Skeletal muscle tissue (tissue), 4 donors: Measurements from ENCODE around the gene FAM180A. TPM values are rescaled to one million over a fixed set of nuclear protein-coding genes. Genes with fewer than 3 reads are reported as not detected.

Experiments
- H3K27ac ChIP-seq: one replicate; pipeline ENCODE4 v1.7.0; 2013; ENCODE audit warnings: mild to moderate bottlenecking, low read depth, low read length, inconsistent platforms
- H3K27me3 ChIP-seq, 3 donors: one replicate each; pipeline ENCODE4 v1.7.0; 2013; ENCODE audit warnings: low read length in 3 of 3; ENCODE audit not compliant: control insufficient read depth in 3 of 3, insufficient read depth in 3 of 3
- H3K36me3 ChIP-seq, 3 donors: one replicate each; pipeline ENCODE4 v1.7.0; 2013; ENCODE audit warnings: low read length in 3 of 3; ENCODE audit not compliant: control insufficient read depth in 3 of 3, insufficient read depth in 3 of 3
- H3K4me1 ChIP-seq, 3 donors: one replicate each; pipeline ENCODE4 v1.7.0; 2013; ENCODE audit warnings: low read length in 3 of 3, mild to moderate bottlenecking in 3 of 3; ENCODE audit not compliant: control insufficient read depth in 3 of 3, insufficient read depth in 3 of 3
- H3K4me3 ChIP-seq, 3 donors: one replicate each; pipeline ENCODE4 v1.7.0; 2013; ENCODE audit warnings: low read length in 3 of 3
- H3K9ac ChIP-seq, 3 donors: one replicate each; pipeline ENCODE4 v1.7.0; 2013; ENCODE audit warnings: low read length in 3 of 3, mild to moderate bottlenecking in 3 of 3, moderate library complexity in 2 of 3, low read depth in 1 of 3
- H3K9me3 ChIP-seq, 3 donors: one replicate each; pipeline ENCODE4 v1.7.0; 2013; ENCODE audit warnings: low read length in 3 of 3; ENCODE audit not compliant: control insufficient read depth in 3 of 3
- total RNA-seq: library from RNA; depleted of rRNA; stranded (reverse); fragments of >200 nt; gene quantifications from one replicate; pipeline ENCODE4 v1.2.3, GENCODE V29; 2014
- donor health status: Osteomylitis.

The FAM180A gene
- total RNA-seq, 1 donor from 2014 or later, result 0.52 TPM

- Histone ChIP-seq H3K27ac (no peak overlapping the region), H3K27me3 (peaks cover 0 to 3% (median 0%) of the 10 kb centered on the region in 3 donors), H3K4me3 (no peak overlapping the region), H3K9ac (no peak overlapping the region), H3K4me1 (peaks cover 15 to 25% (median 20%) of the 10 kb centered on the region in 3 donors), H3K9me3 (no peaks in the 10 kb centered on the region), H3K36me3 (no peaks in the 10 kb centered on the region)
Observed at GRCh38 chr7:135759532-135759931, 10.9 kb upstream of the FAM180A start.

GRCh38 chr7:135758531-135758932 lies 9.9 kb upstream of the FAM180A start:
- Histone ChIP-seq H3K27me3 (peaks cover 0 to 3% (median 0%) of the 10 kb centered on the region in 3 donors), H3K9ac (peak overlapping the region in 1 of 3 donors; percentile 34), H3K4me1 (peaks cover 15 to 25% (median 20%) of the 10 kb centered on the region in 3 donors), H3K27ac (peak overlapping the region; percentile 61), H3K4me3 (peak overlapping the region in 2 of 3 donors; percentile 17 to 59), H3K36me3 (no peaks in the 10 kb centered on the region), H3K9me3 (no peaks in the 10 kb centered on the region)

- Histone ChIP-seq H3K27ac (peak overlapping the region; percentile 61), H3K4me1 (peaks cover 15 to 25% (median 20%) of the 10 kb centered on the region in 3 donors), H3K27me3 (peaks cover 0 to 3% (median 0%) of the 10 kb centered on the region in 3 donors), H3K9ac (peak overlapping the region in 1 of 3 donors; percentile 34), H3K36me3 (no peaks in the 10 kb centered on the region), H3K9me3 (no peaks in the 10 kb centered on the region), H3K4me3 (peak overlapping the region; percentile 2 to 59 (median 41))
Observed at GRCh38 chr7:135757719-135758411, 9.3 kb upstream of the FAM180A start.

- Histone ChIP-seq H3K4me3 (no peak overlapping the region), H3K27me3 (peaks cover 0 to 3% (median 0%) of the 10 kb centered on the region in 3 donors), H3K9ac (no peak overlapping the region), H3K9me3 (no peaks in the 10 kb centered on the region), H3K36me3 (no peaks in the 10 kb centered on the region), H3K27ac (no peak overlapping the region), H3K4me1 (peaks cover 15 to 19% (median 18%) of the 10 kb centered on the region in 3 donors)
Observed at GRCh38 chr7:135756191-135756590, 7.6 kb upstream of the FAM180A start.

- no peak overlapping the region for H3K27ac ChIP-seq
- H3K27me3 ChIP-seq, result peaks cover 0 to 3% (median 0%) of the 10 kb centered on the region in 3 donors
- peaks cover 15 to 19% (median 18%) of the 10 kb centered on the region in 3 donors for H3K4me1 ChIP-seq
- H3K9me3 ChIP-seq, result no peaks in the 10 kb centered on the region
- H3K36me3 ChIP-seq, result no peaks in the 10 kb centered on the region
- peak overlapping the region in 1 of 3 donors; percentile 30 for H3K4me3 ChIP-seq
- no peak overlapping the region for H3K9ac ChIP-seq
Observed at GRCh38 chr7:135755351-135755753, 6.7 kb upstream of the FAM180A start.

- H3K27ac ChIP-seq, result no peak overlapping the region
- no peak overlapping the region for H3K4me3 ChIP-seq
- H3K9ac ChIP-seq, result no peak overlapping the region
- no peaks in the 10 kb centered on the region for H3K9me3 ChIP-seq
- H3K36me3 ChIP-seq, result no peaks in the 10 kb centered on the region
- peaks cover 20 to 24% (median 21%) of the 10 kb centered on the region in 3 donors for H3K4me1 ChIP-seq
- H3K27me3 ChIP-seq, result peaks cover 0 to 3% (median 0%) of the 10 kb centered on the region in 3 donors
Observed at GRCh38 chr7:135753616-135754413, 5.2 kb upstream of the FAM180A start.

- no peak overlapping the region for H3K27ac ChIP-seq
- no peaks in the 10 kb centered on the region for H3K9me3 ChIP-seq
- no peaks in the 10 kb centered on the region for H3K27me3 ChIP-seq
- peak overlapping the region in 1 of 3 donors; percentile 33 for H3K4me3 ChIP-seq
- H3K36me3 ChIP-seq, result no peaks in the 10 kb centered on the region
- H3K4me1 ChIP-seq, result peaks cover 5 to 20% (median 15%) of the 10 kb centered on the region in 3 donors
- H3K9ac ChIP-seq, result no peak overlapping the region
Observed at GRCh38 chr7:135747366-135747765, 1.2 kb downstream of the FAM180A start.

GRCh38 chr7:135745703-135746312 lies 2.8 kb downstream of the FAM180A start:
- Histone ChIP-seq H3K4me3 (no peak overlapping the region), H3K27me3 (no peaks in the 10 kb centered on the region), H3K9ac (no peak overlapping the region), H3K9me3 (no peaks in the 10 kb centered on the region), H3K27ac (peak overlapping the region; percentile 67), H3K4me1 (peaks cover 5 to 20% (median 15%) of the 10 kb centered on the region in 3 donors), H3K36me3 (no peaks in the 10 kb centered on the region)

GRCh38 chr7:135744938-135745702 lies 3.5 kb downstream of the FAM180A start:
- Histone ChIP-seq H3K9ac (no peak overlapping the region), H3K27ac (peak overlapping the region; percentile 67), H3K4me3 (peak overlapping the region in 1 of 3 donors; percentile 1), H3K4me1 (peaks cover 5 to 20% (median 15%) of the 10 kb centered on the region in 3 donors), H3K36me3 (no peaks in the 10 kb centered on the region), H3K9me3 (no peaks in the 10 kb centered on the region), H3K27me3 (no peaks in the 10 kb centered on the region)
